SH-SY5Y (cell line): ENCODE data around the gene C2CD4A.

Experiments
- GATA2 ChIP-seq: IDR thresholded peaks from 2 replicates; pipeline ENCODE4 v1.6.1; 2011; ENCODE audit warnings: mild to moderate bottlenecking, low read depth, low read length
- GATA3 ChIP-seq: IDR thresholded peaks from 2 replicates; pipeline ENCODE4 v1.6.1; 2011; ENCODE audit warnings: low read depth, mild to moderate bottlenecking, low read length, moderate library complexity

- TF ChIP-seq GATA2 (no peak), GATA3 (no peak)
Observed at GRCh38 chr15:62052713-62053112, 14.1 kb upstream of the C2CD4A start.
